RPMI8226 (cell line): Measurements from ENCODE around the gene CES2.
A peak's percentile ranks its signal among the peaks of the same experiment; 100 is the strongest.
"Not testable (repeated sequence)": the region's sequence is repeated elsewhere in the genome, so short reads cannot be mapped to it uniquely, and the experiment has no call there.

Experiments
- DNase-seq: peaks from one replicate; pipeline ENCODE4 v3.0.0-alpha.2; 2015

Gene CES2

DNA sequence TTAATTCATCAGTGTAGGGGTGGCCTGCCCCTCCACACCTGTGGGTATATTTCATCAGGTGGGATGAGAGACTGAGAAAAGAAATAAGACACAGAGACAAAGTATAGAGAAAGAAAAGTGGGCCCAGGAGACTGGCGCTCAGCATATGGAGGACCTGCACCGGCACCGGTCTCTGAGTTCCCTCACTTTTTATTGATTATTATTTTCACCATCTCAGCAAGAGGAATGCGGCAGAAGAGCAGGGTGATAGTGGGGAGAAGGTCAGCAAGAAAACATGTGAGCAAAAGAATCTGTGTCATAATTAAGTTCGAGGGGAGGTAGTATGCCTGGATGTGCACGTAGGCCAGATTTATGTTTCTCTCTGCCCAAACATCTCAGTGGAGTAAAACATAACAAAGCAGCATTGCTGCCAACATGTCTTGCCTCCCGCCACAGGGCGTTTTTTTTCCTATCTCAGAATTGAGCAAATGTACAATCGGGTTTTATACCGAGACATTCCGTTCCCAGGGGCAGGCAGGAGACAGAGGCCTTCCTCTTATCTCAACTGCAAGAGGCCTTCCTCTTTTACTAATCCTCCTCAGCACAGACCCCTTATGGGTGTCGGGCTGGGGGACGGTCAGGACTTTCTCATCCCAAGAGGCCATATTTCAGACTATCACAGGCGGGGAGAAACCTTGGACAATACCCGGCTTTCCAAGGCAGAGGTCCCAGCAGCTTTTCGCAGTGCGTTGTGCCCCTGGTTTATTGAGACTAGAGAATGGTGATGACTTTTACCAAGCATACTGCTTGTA is 20.2 kb downstream of the CES2 start:
- DNase-seq: not testable (repeated sequence)

DNA sequence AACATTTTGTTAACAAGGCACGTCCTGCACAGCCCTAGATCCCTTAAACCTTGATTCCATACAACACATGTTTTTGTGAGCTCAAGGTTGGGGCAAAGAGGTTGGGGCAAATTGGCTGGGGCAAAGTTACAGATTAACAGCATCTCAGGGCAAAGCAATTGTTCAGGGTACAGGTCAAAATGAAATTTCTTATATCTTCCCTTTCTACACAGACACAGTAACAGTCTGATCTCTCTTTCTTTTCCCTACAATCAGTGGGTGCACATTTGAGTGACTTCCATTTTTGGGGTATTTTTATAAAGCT is 20.8 kb downstream of the CES2 start:
- not testable (repeated sequence) for DNase-seq

DNA sequence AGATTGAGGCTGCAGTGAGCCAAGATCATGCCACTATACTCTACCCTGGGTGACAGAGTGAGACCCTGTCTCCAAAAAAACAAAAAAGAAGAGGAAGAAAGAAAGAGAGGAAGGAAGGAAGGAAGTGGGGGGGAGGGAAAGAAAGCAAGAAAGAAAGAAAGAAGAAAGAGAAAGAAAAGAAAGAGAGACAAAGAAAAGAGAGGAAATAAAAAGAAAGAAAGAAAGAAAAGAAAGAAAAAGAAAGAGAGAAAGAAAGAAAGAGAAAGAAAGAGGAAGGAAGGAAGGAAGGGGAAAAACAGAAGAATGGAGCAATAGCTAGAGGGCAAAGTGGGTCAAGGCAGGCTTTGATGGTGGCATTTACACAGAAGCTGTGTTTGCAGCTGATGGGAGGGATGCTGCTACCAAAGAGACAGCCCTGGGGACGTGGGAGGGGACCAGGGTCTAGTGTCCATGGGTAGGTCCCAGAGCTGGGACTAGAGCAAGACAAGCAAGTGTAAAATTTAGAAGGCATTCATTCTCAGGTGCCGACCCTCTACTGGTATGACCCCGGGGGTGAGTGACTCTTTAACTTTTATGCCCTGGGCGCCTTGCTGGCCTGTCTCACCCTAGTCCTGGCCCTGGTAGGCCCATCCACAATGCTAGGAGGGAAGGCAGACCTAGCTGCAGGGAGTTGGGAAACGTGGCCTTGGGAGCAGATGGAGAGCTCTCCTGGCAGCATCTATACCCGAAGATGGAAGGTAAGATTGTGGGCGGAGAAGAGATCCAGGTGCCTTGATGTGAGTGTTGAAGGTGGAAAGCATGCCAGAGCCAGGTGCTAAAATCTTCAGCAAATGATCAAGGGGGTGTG is 23.8 kb downstream of the CES2 start:
- DNase-seq: no peak

DNA sequence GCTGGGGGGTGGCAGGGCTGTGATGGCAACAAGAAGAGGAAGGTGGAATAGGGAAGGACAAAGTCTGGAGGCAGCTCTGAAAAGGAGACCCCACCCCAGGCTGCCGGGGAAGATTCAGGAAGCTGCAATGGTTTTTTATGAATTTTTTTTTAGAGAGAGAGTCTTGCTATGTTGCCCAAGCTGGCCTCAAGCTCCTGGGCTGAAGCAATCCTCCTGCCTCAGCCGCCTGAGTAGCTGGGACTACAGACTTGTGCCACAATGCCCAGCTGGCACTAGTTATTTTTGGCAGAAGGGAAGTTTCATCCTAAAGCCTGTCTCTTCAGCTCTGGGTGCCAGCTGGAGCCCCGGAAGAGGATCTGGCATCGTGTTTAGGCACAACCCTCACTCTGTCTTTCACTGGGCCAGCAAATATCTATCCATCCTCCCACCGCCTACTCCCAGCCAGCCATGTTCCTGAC is 24.4 kb downstream of the CES2 start:
- peak; percentile 45 for DNase-seq

DNA sequence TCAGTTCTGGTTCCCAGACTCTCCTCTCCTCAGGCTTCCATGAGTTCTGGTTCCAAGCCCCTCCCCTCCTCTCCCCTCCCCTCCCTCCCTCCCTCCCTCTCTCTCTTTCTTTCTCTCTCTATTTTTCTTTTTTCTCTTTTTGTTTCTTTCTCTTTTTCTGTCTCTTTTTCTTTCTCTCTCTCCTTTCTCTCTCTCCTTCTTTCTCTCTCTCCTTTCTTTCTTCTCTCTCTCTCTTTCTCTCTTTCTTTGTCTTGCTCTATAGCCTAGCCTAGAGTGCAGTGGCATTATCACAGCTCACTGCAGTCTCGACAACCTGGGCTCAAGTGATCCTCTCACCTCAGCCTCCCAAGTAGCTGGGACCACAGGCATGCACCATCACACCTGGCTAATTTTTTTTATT is 25.0 kb downstream of the CES2 start:
- DNase-seq: no peak

DNA sequence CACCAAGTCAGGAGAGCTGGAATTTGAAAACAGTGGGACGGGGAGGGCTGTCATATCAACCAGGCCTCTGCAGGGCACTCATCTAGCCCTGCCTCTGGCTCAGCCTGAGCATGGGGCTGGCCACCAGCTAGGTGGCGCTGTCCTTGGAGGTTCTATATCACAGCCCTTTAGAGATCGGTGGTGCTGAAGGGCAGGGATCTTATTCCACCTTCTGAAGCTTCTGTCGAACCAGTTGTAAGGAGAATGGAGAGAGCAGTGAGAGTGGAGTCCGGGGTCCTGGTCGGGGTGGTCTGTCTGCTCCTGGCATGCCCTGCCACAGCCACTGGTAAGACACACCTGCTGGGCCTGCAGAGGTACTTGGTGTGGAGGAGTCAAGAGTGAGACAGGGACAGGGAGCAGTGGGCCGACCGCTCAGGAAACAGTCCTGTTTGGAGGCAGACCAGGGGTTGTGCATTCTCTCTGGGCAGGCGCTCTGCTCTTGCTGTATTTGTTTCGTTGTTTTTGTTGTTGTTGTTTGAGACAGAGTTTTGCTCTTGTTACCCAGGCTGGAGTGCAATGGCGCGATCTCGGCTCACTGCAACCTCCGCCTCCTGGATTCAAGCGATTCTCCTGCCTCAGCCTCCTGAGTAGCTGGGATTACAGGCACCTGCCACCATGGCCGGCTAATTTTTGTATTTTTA is 25.9 kb downstream of the CES2 start, which contains the start of gene CES3:
CES3 (plus strand) TSS at position 202 of the 680 bp plus-strand sequence; CDS start at position 244, 42 bp downstream.
- DNase-seq: peak; percentile 88

DNA sequence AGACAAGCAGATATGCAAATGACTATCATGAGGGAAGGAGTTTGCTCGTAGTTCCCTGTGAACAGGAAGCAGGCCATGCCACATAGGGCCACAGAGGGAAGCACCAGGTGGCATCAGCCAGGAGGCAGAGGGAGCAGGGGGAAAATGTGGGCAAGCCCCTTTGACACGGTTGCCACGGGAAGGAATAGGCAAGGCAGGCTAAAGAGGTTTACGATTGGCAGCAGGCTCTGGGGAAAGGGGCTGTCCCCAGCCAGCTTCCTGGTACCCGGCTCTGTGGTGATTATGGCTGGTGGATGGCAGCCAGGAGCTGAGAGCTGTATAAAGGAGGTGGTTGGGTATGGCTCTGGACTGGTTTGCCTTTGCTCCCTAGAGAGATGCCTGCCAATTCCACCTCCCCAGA is 26.6 kb downstream of the CES2 start:
- DNase-seq: no peak

DNA sequence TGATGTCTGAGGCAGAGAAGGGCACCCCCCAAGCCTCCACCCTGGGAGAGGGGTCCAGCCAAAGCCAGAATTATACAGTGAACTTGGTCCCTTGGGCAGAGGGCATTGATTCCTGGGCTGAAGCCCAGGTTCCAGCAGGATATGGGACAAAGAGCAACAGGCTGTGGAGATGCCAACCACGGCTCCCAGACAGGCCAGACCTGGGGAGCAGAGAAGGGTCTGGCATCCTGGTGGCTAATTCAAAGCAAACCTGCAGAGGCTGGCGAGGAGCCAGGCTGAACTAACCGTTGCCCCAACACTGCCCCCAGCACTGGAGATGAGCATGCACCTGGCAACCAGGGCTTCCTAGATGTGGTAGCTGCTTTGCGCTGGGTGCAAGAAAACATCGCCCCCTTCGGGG is 28.7 kb downstream of the CES2 start:
- peak; percentile 82 for DNase-seq

DNA sequence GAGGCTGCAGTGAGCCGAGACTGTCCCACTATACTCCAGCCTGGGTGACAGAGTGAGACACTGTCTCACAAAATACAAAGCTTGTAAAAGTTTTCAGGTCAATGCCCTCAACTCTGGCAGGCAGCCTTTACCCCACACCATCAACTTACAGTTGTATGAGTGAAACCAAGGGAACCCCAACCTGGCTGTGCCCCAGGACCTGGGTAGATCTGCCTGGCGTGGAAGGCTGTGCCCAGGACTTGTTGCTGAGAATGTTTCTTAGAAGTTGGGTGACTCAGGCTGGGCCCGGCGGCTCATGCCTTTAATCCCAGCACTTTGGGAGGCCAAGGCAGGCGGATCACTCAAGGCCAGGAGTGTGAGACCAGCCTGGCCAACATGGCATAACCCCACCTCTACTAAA is 33.5 kb downstream of the CES2 start:
- no peak for DNase-seq

DNA sequence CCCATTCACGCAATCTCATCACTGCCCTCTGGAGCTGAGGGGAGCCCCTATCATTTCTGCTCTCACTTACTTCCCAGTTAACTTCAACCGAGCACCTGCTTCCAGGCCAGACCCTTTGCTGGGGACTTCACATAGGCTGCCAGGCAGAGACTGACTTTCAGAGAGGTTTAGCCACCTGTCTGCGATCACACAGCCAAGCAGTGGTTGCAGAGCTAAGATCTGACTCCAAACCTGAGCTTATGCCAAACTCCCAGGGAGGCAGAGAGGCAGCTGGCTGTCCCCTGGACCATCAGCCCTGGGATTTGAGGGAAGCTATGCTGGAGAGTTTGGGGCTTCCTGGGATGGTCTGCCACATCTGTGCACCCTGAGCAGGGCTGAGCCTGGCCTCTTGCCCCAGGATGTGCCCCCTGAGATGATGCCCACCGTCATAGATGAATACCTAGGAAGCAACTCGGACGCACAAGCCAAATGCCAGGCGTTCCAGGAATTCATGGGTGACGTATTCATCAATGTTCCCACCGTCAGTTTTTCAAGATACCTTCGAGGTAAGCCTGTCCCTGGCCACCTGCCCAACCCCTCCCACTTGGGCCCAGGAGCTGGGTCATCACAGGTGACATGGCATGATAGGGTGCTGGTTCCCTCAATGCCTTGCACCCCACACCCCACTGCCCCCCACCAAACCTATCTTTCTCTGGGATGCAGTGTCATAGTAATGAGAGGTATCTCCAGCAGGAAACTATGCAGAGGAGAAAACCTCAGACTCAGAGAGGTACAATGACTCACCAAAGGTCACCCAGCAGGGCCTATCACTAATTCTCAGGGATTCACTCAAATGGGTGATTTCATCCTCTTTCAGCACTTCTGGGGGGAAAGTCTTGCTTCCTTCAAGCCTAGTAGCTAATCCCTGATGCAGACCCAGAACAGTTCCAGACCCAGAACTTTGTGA is 35.7 kb downstream of the CES2 start:
- DNase-seq: no peak

DNA sequence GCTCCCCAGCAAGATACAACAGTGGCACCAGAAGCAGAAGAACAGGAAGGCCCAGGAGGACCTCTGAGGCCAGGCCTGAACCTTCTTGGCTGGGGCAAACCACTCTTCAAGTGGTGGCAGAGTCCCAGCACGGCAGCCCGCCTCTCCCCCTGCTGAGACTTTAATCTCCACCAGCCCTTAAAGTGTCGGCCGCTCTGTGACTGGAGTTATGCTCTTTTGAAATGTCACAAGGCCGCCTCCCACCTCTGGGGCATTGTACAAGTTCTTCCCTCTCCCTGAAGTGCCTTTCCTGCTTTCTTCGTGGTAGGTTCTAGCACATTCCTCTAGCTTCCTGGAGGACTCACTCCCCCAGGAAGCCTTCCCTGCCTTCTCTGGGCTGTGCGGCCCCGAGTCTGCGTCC is 37.7 kb downstream of the CES2 start:
- no peak for DNase-seq

DNA sequence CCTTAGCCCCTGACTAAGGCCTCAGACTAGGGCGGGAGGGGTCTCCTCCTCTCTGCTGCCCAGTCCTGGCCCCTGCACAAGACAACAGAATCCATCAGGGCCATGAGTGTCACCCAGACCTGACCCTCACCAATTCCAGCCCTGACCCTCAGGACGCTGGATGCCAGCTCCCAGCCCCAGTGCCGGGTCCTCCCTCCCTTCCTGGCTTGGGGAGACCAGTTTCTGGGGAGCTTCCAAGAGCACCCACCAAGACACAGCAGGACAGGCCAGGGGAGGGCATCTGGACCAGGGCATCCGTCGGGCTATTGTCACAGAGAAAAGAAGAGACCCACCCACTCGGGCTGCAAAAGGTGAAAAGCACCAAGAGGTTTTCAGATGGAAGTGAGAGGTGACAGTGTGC is 38.4 kb downstream of the CES2 start:
- DNase-seq: no peak

DNA sequence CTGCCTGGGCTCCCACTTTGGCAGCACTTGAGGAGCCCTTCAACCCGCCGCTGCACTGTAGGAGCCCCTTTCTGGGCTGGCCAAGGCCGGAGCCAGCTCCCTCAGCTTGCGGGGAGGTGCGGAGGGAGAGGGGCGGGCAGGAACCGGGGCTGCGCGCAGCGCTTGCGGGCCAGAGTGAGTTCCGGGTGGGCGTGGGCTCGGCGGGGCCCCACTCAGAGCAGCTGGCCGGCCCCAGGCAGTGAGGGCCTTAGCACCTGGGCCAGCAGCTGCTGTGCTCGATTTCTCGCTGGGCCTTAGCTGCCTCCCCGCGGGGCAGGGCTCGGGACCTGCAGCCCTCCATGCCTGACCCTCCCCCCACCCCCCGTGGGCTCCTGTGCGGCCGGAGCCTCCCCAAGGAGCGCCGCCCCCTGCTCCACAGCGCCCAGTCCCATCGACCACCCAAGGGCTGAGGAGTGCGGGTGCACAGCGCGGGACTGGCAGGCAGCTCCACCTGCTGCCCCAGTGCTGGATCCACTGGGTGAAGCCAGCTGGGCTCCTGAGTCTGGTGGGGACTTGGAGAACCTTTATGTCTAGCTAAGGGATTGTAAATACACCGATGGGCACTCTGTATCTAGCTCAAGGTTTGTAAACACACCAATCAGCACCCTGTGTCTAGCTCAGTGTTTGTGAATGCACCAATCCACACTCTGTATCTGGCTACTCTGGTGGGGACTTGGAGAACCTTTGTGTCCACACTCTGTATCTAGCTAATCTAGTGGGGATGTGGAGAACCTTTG is 39.0 kb downstream of the CES2 start:
- DNase-seq: not testable (repeated sequence)

DNA sequence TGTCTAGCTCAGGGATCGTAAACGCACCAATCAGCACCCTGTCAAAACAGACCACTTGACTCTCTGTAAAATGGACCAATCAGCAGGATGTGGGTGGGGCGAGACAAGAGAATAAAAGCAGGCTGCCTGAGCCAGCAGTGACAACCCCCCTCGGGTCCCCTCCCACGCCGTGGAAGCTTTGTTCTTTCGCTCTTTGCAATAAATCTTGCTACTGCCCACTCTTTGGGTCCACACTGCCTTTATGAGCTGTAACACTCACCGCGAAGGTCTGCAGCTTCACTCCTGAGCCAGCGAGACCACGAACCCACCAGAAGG is 39.6 kb downstream of the CES2 start:
- not testable (repeated sequence) for DNase-seq

DNA sequence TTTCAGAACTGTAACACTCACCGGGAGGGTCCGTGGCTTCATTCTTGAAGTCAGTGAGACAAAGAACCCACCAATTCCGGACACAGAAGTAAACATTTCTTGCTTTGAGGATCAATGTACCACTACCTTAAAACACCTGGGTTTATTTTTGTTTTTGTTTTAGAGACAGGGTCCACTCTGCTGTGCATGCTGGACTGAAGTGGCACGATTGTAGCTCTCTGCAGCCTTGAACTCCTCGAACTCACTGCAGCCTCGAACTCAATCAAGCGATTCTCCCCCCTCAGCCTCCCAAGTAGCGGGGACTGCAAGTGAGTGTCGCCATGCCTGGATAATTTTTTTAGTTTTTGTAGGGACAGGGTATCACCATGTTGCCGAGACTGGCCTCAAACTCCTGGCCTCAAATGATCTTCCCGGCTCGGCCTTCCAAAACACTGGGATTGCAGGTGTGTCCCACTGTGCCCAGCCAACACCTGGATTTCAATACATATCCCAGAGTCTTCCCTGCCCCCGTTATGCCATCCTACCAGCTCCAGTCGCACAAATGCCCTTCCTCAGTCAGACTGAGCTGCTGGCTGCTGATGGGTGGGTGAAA is 40.1 kb downstream of the CES2 start:
- DNase-seq: no peak

DNA sequence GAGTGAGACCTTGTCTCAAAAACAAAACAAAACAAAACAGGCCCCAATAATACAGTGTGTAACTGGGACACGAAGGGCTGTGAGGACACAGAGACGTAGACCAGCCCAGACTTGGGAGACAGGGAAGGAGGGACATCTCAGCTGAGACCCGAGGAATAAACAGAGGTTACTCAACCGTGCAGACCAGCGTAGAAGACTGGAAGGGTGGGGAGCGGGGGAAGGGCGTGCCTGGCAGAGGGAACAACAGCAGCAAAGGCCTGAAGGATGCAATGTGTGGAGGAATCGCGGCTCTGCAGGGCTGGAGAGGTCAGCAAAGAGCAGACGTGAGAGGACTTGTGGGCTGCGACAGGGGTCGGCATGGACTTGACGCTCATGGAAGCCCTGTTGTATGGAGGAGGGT is 41.4 kb downstream of the CES2 start:
- DNase-seq: no peak

DNA sequence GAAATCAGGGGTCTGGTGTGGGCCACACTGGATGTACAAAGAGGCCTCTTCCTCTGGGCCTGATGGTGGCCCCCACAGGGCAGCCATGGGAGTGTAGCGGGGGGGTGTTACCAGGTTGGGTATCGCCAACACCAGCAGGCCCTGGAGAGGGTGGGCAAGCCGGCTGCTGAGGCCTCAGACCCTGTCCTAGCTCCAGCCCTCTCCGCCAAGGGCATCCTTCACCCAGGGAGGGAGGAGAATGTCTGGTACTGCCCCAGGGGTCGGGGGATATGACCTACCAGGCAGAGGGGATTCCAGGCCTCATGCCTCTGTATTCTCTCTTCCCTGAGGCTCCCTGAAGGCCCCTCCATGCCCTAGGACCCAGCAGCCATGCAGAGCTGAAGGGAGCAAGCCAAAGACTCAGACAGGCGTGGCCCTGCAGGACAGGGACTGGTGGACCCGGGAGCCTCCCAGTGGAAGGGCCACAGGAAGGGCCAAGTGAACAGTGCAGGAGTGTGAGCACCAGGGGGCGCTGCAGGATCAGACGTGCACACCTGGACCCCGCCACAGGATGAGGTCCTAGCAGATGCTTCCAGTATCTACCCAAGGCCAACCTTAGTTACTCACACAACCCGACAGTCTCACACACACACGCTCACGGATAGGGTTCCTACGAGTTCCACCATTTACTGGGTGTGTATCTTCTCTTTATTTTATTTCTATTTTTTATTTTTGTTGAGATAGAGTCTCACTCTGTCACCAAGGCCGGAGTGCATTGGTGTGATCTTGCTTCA is 42.2 kb downstream of the CES2 start:
- peak; percentile 92 for DNase-seq

DNA sequence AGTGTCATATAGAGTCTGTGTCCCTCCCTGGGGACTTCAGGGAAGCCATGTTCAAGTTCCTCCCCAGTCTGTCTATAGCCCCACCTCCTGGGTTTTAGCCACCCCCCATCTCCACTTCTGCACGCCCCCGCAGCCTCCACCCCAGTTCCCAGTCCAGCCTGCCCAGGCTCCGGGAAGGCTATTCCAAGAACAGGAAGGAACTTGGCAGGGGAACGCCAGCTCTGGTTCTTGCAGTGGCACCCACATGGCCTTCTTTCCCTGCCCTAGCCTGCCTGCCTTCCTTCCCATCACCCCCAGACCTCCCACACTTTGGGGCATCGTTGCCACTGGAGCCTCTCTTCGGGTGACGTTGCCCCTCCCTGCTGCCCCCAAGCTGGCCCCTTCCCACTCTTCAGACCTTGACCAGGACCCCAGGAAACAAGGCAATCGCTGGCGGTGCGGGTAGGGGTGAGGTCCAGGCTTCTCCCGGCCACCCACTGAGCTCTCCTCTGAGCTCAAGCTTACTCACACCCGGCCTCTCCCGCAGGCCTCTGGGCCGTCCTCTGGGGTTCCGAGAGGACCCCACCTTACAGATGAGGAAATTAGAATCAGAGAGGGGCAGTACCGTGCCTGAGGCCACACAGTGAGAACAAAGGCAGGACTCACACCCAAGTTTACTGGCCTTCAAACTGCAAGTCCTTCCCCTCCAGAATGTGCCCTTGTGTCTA is 43.8 kb downstream of the CES2 start:
- no peak for DNase-seq

DNA sequence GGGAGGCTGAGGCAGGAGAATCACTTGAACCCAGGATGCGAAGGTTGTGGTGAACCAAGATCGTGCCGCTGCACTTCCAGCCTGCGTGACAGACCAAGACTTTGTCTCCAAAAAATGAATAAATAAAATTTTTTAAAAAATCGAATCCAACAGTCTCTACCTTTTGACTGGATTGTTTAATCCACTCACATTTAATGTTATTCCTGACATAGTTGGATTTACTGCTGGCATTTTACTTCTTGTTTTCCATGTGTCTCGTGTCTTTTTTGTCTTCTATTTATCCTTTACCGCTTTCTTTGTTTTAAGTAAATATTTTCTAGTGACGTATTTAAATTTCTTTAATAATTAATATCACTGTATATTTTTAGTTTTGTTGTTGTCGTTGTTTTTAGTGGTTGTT is 47.7 kb downstream of the CES2 start:
- no peak for DNase-seq

DNA sequence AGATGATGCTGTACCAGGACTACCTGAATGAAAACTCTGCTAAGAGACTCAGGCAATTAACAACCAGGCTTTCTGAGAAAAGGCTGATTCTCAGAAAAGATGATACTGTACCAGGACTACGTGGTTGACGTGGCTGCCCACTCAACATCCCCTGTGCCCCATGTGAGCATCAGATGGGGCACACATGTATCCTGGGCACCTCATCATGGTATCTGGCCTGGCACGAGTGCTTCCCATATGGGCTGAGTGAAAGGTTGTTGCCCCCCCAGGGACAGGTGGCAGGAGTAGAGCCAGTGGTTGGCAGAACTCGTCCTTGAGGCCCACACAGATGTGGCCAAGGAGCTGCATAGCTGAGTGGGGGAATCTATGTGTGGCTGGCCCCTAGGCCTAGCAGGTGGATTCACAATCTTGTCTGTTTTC is 49.6 kb downstream of the CES2 start:
- DNase-seq: no peak
